Peyer's patch (tissue), 4 donors: ENCODE data around the gene DOHH. TPM values are rescaled to one million over a fixed set of nuclear protein-coding genes. Genes with fewer than 3 reads are reported as not detected.

Source experiments
- DNase-seq, 3 donors: peaks; one replicate each; pipeline ENCODE4 v3.0.0-alpha.2; 2017 to 2019
- H3K27ac ChIP-seq, 4 donors: fragments of 200-600 bp; sonication (generic); one replicate each; pipeline ENCODE4 v1.5.1; 2016 to 2019
- H3K27me3 ChIP-seq, 2 donors: fragments of 200-600 bp; sonication (generic); one replicate each; pipeline ENCODE4 v1.5.1; 2019
- H3K36me3 ChIP-seq, 3 donors: fragments of 200-600 bp; sonication (generic); one replicate each; pipeline ENCODE4 v1.5.1; 2016 to 2019
- H3K4me1 ChIP-seq, 4 donors: fragments of 200-600 bp; sonication (generic); one replicate each; pipeline ENCODE4 v1.5.1; 2016 to 2019
- H3K4me3 ChIP-seq, 4 donors: fragments of 200-600 bp; sonication (generic); 1 replicate in 3 of 4; 2 replicates in 1 of 4; pipeline ENCODE4 v1.5.1; 2016 to 2019; ENCODE audit warnings: mild to moderate bottlenecking in 1 of 4
- H3K9me3 ChIP-seq, 4 donors: fragments of 200-600 bp; sonication (generic); one replicate each; pipeline ENCODE4 v1.5.1; 2016 to 2019; ENCODE audit warnings: mild to moderate bottlenecking in 1 of 4
- CTCF ChIP-seq, 6 experiments: fragments of 450-650 bp in 4 of 6; fragments of 200-600 bp in 2 of 6; sonication (generic) in 1 of 6; IDR thresholded peaks; one replicate each; pipeline ENCODE4 v1.5.1; 2017 to 2019; ENCODE audit warnings: antibody characterized with exemption in 6 of 6, mild to moderate bottlenecking in 3 of 6, moderate library complexity in 1 of 6
- POLR2A ChIP-seq, 2 donors: fragments of 450-650 bp; IDR thresholded peaks; one replicate each; pipeline ENCODE4 v1.5.1; 2017; ENCODE audit warnings: antibody characterized with exemption in 2 of 2, mild to moderate bottlenecking in 2 of 2, moderate library complexity in 2 of 2
- total RNA-seq, 4 donors: library from RNA; depleted of rRNA; stranded (reverse); fragments of >200 nt; gene quantifications; one replicate each; pipeline ENCODE4 v1.1.0, GENCODE V29; 2016

DOHH gene
- total RNA-seq, 4 donors from 2014 or later, result 5.6 to 10.2 (median 9.5) TPM

GRCh38 chr19:3524078-3524842 lies 23.8 kb upstream of the DOHH start:
- Histone ChIP-seq H3K27me3 (no peaks in the 10 kb centered on the region), H3K9me3 (no peaks in the 10 kb centered on the region), H3K4me1 (peaks cover 0 to 14% (median 1%) of the 10 kb centered on the region in 4 donors), H3K27ac (no peak overlapping the region), H3K36me3 (peaks cover 0 to 64% (median 0%) of the 10 kb centered on the region in 3 donors), H3K4me3 (no peak overlapping the region)
- DNase-seq, result no peak
- TF ChIP-seq CTCF (IDR thresholded peaks at IDR 0.05) (no peak), POLR2A (IDR thresholded peaks at IDR 0.05) (no peak)

- Histone ChIP-seq H3K27ac (no peak overlapping the region), H3K9me3 (no peaks in the 10 kb centered on the region), H3K36me3 (peaks cover 0 to 69% (median 0%) of the 10 kb centered on the region in 3 donors), H3K27me3 (no peaks in the 10 kb centered on the region), H3K4me3 (no peak overlapping the region), H3K4me1 (peaks cover 0 to 14% (median 1%) of the 10 kb centered on the region in 4 donors)
- no peak for DNase-seq
- TF ChIP-seq POLR2A (IDR thresholded peaks at IDR 0.05), result no peak
- no peak for TF ChIP-seq CTCF (IDR thresholded peaks at IDR 0.05)
These were observed 23.0 kb upstream of the DOHH start for GRCh38 chr19:3523361-3524077.

GRCh38 chr19:3522421-3523360 lies 22.2 kb upstream of the DOHH start:
- Histone ChIP-seq H3K4me3 (no peak overlapping the region), H3K4me1 (peaks cover 0 to 14% (median 1%) of the 10 kb centered on the region in 4 donors), H3K27me3 (no peaks in the 10 kb centered on the region), H3K36me3 (peaks cover 0 to 61% (median 0%) of the 10 kb centered on the region in 3 donors), H3K27ac (no peak overlapping the region), H3K9me3 (no peaks in the 10 kb centered on the region)
- DNase-seq, result no peak
- TF ChIP-seq POLR2A (IDR thresholded peaks at IDR 0.05) (no peak), CTCF (IDR thresholded peaks at IDR 0.05) (no peak)

DNA sequence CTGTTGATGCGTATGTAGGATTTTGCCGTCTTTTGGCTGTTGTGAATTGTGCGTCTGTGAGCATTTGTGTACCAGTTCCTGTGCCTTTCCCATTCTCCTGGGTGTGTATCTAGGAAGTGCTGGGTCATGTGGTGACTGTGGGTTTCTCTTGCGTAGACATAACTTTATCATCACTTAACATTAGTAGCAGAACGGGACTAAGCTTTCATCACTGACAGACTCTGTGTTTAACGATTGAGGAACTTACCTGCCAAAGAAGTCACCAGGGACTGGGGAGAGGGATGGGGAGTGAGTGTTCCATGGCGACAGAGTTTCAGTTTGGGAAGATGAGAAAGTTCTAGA lies 20.6 kb upstream of the DOHH start:
- no peaks in the 10 kb centered on the region for H3K9me3 ChIP-seq
- no peak overlapping the region for H3K4me3 ChIP-seq
- TF ChIP-seq POLR2A (IDR thresholded peaks at IDR 0.05) (no peak), CTCF (IDR thresholded peaks at IDR 0.05) (no peak)
- peaks cover 0 to 27% (median 4%) of the 10 kb centered on the region in 4 donors for H3K4me1 ChIP-seq
- peak overlapping the region in 1 of 4 donors; percentile 82 for H3K27ac ChIP-seq
- no peaks in the 10 kb centered on the region for H3K27me3 ChIP-seq
- H3K36me3 ChIP-seq, result peaks cover 0 to 45% (median 0%) of the 10 kb centered on the region in 3 donors
- DNase-seq, result no peak
